ENCODE measurements around the gene SPACA6. TPM values are rescaled to one million over a fixed set of nuclear protein-coding genes. Genes with fewer than 3 reads are reported as not detected.

The SPACA6 gene
- total RNA-seq, 1 experiment from 2014 or later: 13.3 TPM

GRCh38 chr19:51740356-51740755 is 47.2 kb downstream of the SPACA6 start (continued):
- TF ChIP-seq, protein P1, sequence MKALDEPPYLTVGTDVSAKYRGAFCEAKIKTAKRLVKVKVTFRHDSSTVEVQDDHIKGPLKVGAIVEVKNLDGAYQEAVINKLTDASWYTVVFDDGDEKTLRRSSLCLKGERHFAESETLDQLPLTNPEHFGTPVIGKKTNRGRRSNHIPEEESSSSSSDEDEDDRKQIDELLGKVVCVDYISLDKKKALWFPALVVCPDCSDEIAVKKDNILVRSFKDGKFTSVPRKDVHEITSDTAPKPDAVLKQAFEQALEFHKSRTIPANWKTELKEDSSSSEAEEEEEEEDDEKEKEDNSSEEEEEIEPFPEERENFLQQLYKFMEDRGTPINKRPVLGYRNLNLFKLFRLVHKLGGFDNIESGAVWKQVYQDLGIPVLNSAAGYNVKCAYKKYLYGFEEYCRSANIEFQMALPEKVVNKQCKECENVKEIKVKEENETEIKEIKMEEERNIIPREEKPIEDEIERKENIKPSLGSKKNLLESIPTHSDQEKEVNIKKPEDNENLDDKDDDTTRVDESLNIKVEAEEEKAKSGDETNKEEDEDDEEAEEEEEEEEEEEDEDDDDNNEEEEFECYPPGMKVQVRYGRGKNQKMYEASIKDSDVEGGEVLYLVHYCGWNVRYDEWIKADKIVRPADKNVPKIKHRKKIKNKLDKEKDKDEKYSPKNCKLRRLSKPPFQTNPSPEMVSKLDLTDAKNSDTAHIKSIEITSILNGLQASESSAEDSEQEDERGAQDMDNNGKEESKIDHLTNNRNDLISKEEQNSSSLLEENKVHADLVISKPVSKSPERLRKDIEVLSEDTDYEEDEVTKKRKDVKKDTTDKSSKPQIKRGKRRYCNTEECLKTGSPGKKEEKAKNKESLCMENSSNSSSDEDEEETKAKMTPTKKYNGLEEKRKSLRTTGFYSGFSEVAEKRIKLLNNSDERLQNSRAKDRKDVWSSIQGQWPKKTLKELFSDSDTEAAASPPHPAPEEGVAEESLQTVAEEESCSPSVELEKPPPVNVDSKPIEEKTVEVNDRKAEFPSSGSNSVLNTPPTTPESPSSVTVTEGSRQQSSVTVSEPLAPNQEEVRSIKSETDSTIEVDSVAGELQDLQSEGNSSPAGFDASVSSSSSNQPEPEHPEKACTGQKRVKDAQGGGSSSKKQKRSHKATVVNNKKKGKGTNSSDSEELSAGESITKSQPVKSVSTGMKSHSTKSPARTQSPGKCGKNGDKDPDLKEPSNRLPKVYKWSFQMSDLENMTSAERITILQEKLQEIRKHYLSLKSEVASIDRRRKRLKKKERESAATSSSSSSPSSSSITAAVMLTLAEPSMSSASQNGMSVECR (CRISPR knock-in tag; IDR thresholded peaks at IDR 0.05; ENCODE audit: borderline replicate concordance): no peak
- TF ChIP-seq, protein P2, sequence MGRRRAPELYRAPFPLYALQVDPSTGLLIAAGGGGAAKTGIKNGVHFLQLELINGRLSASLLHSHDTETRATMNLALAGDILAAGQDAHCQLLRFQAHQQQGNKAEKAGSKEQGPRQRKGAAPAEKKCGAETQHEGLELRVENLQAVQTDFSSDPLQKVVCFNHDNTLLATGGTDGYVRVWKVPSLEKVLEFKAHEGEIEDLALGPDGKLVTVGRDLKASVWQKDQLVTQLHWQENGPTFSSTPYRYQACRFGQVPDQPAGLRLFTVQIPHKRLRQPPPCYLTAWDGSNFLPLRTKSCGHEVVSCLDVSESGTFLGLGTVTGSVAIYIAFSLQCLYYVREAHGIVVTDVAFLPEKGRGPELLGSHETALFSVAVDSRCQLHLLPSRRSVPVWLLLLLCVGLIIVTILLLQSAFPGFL (CRISPR knock-in tag; IDR thresholded peaks at IDR 0.05; ENCODE audit: borderline replicate concordance): no peak
- TF ChIP-seq, protein P3, sequence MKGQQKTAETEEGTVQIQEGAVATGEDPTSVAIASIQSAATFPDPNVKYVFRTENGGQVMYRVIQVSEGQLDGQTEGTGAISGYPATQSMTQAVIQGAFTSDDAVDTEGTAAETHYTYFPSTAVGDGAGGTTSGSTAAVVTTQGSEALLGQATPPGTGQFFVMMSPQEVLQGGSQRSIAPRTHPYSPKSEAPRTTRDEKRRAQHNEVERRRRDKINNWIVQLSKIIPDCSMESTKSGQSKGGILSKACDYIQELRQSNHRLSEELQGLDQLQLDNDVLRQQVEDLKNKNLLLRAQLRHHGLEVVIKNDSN (CRISPR knock-in tag; IDR thresholded peaks at IDR 0.05): no peak
- TF ChIP-seq SP1 (CRISPR knock-in tag; conservative IDR thresholded peaks at IDR 0.05) (no peak), HMGA2 (CRISPR knock-in tag; IDR thresholded peaks at IDR 0.05) (no peak), NR3C1 (CRISPR knock-in tag; conservative IDR thresholded peaks at IDR 0.05; ENCODE audit: low read depth) (no peak), E2F1 (CRISPR knock-in tag; IDR thresholded peaks at IDR 0.05) (no peak), EMX1 (CRISPR knock-in tag; IDR thresholded peaks at IDR 0.05) (no peak), MLX (CRISPR knock-in tag; IDR thresholded peaks at IDR 0.05) (no peak), ZNF232 (CRISPR knock-in tag; IDR thresholded peaks at IDR 0.05) (no peak), CREM (CRISPR knock-in tag; IDR thresholded peaks at IDR 0.05) (no peak), ZNF219 (CRISPR knock-in tag; IDR thresholded peaks at IDR 0.05; ENCODE audit: borderline replicate concordance) (no peak), FOXJ3 (CRISPR knock-in tag; IDR thresholded peaks at IDR 0.05; ENCODE audit: borderline replicate concordance) (no peak)
- TF ChIP-seq, protein P4, sequence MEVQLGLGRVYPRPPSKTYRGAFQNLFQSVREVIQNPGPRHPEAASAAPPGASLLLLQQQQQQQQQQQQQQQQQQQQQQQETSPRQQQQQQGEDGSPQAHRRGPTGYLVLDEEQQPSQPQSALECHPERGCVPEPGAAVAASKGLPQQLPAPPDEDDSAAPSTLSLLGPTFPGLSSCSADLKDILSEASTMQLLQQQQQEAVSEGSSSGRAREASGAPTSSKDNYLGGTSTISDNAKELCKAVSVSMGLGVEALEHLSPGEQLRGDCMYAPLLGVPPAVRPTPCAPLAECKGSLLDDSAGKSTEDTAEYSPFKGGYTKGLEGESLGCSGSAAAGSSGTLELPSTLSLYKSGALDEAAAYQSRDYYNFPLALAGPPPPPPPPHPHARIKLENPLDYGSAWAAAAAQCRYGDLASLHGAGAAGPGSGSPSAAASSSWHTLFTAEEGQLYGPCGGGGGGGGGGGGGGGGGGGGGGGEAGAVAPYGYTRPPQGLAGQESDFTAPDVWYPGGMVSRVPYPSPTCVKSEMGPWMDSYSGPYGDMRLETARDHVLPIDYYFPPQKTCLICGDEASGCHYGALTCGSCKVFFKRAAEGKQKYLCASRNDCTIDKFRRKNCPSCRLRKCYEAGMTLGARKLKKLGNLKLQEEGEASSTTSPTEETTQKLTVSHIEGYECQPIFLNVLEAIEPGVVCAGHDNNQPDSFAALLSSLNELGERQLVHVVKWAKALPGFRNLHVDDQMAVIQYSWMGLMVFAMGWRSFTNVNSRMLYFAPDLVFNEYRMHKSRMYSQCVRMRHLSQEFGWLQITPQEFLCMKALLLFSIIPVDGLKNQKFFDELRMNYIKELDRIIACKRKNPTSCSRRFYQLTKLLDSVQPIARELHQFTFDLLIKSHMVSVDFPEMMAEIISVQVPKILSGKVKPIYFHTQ (CRISPR knock-in tag; IDR thresholded peaks at IDR 0.05): no peak
- TF ChIP-seq, protein P5, sequence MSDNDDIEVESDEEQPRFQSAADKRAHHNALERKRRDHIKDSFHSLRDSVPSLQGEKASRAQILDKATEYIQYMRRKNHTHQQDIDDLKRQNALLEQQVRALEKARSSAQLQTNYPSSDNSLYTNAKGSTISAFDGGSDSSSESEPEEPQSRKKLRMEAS (CRISPR knock-in tag; IDR thresholded peaks at IDR 0.05): no peak

DNA sequence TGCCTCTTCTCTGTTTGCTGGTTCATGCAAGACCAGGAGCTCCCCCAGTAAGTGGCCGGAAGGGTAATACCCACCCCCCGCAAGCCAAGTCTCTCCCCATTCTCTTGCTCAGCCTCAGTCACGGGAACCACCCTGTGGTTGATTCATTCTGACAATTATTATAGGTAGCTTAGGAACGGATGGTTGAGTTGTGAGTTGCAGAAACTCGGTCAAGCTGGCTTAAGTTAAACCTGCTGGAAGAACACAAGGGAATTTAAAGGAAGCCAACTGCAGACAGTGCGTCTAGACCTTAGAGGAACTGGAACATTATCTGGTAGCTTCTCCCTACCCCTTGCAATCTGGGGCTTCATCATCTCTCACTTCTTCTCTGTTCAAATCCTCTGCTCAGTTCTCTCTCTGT is 49.7 kb downstream of the SPACA6 start:
- TF ChIP-seq SMAD3 (CRISPR knock-in tag; IDR thresholded peaks at IDR 0.05; ENCODE audit: borderline replicate concordance) (no peak), PRDM15 (CRISPR knock-in tag; IDR thresholded peaks at IDR 0.05) (no peak), ZNF423 (CRISPR knock-in tag; IDR thresholded peaks at IDR 0.05) (no peak), SP1 (CRISPR knock-in tag; conservative IDR thresholded peaks at IDR 0.05) (no peak), SMAD4 (CRISPR knock-in tag; IDR thresholded peaks at IDR 0.05) (no peak)
- Mint-ChIP-seq H3K27ac (no peak overlapping the region), H3K27me3 (ENCODE audit: low read depth) (peaks cover 3% of the 10 kb centered on the region; the same call in 1 of the 2 replicates), H3K36me3 (no peaks in the 10 kb centered on the region), H3K4me1 (peaks cover 2% of the 10 kb centered on the region; the same call in 1 of the 2 replicates), H3K4me3 (no peak overlapping the region), H3K9me3 (no peaks in the 10 kb centered on the region; the same call in 1 of the 2 replicates)
- no peak for ATAC-seq
- CTCF ChIA-PET: interaction anchor here (1.0 to 2.1 kb wide), 3 partner anchors 35 to 321 kb away, joined by 5 to 10 read pairs (median 5); no protein-coding TSS in a partner anchor
- DNase-seq (ENCODE audit: low spot score): no peak
- POLR2A ChIA-PET: no interaction called here

Data from WTC11 (cell line).